Left ventricle myocardium superior (tissue), 1 donor: ENCODE measurements around the gene RINT1. TPM values are rescaled to one million over a fixed set of nuclear protein-coding genes. Genes with fewer than 3 reads are reported as not detected.
"Not testable (repeated sequence)": the region's sequence is repeated elsewhere in the genome, so short reads cannot be mapped to it uniquely, and the experiment has no call there.

ENCODE experiments used
- ATAC-seq: fragments of 200-7000 bp; cut with Tn5 transposase; one replicate; pipeline ENCODE4 v1.9.1; 2020; ENCODE audit warnings: mild to moderate bottlenecking, moderate library complexity
- DNase-seq: peaks from one replicate; pipeline ENCODE4 v3.0.0-alpha.2; 2020
- intact Hi-C: fragments of 100-400 bp; cut with micrococcal nuclease; formaldehyde crosslinking; loops from one replicate; pipeline ENCODE4 v1.11.0; 2022
- long read RNA-seq: library from polyadenylated mRNA; unstranded; transcript quantifications from one replicate; pipeline ENCODE4 v2.0.0, GENCODE V29; 2021
- total RNA-seq: library from RNA; stranded (reverse); fragmentation: NEBNext Ultra II Directional; extraction: Animal tissue kit (Norgen Biotek cat#: 25700); gene quantifications from one replicate; pipeline ENCODE4 v1.2.1, GENCODE V29; 2021
- donor health status: DM: no; HTN: yes; CAD: no; lungs with severe emphysema.

The RINT1 gene
- 14.5 TPM for total RNA-seq
- long read RNA-seq, transcript RINT1-201 (15 exons, 2,976 nt) = major isoform, 38 of 45 reads
- long read RNA-seq, partial matches to known transcripts = 3 of 45 reads
- long read RNA-seq, other reads (novel, unspliced or antisense) = 4 of 45 reads

- peak; percentile 93 for DNase-seq
- peak; percentile 100 for ATAC-seq
- intact Hi-C loops = no loop called here
These were observed at the start of gene RINT1 for GRCh38 chr7:105531792-105532671. Gene RINT1 (plus strand): TSS chr7:105532201. CDS start chr7:105532316, 115 bp downstream.

GRCh38 chr7:105487579-105488571 is 44.1 kb upstream of the RINT1 start:
- ATAC-seq = peak; percentile 63
- DNase-seq = no peak
- intact Hi-C loops = no loop called here

GRCh38 chr7:105489409-105489808 is 42.6 kb upstream of the RINT1 start:
- intact Hi-C loops = no loop called here
- DNase-seq (no peak), ATAC-seq (no peak)

GRCh38 chr7:105493196-105493922 is 38.6 kb upstream of the RINT1 start:
- no peak for ATAC-seq
- intact Hi-C loops = no loop called here
- DNase-seq = no peak

- intact Hi-C loops = no loop called here
- no peak for DNase-seq
These were observed 38.1 kb upstream of the RINT1 start for GRCh38 chr7:105493923-105494315.

GRCh38 chr7:105496521-105496920 is 35.5 kb upstream of the RINT1 start:
- DNase-seq (no peak), ATAC-seq (no peak)
- intact Hi-C loops = no loop called here

More at GRCh38 chr7:105493923-105494315, 38.1 kb upstream of the RINT1 start:
- ATAC-seq = no peak

- DNase-seq = no peak
- intact Hi-C loops = no loop called here
- no peak for ATAC-seq
These were observed 35.0 kb upstream of the RINT1 start for GRCh38 chr7:105497016-105497415.

- no peak for DNase-seq
- intact Hi-C loops = no loop called here
- ATAC-seq = no peak
These were observed 29.8 kb upstream of the RINT1 start for GRCh38 chr7:105502173-105502572.

GRCh38 chr7:105512415-105512814 is 19.6 kb upstream of the RINT1 start:
- no peak for DNase-seq
- intact Hi-C loops = no loop called here
- ATAC-seq = no peak

- ATAC-seq (no peak), DNase-seq (no peak)
- intact Hi-C loops = no loop called here
These were observed 19.0 kb upstream of the RINT1 start for GRCh38 chr7:105512926-105513526.

- DNase-seq, intact Hi-C loops, ATAC-seq: not testable (repeated sequence)
These were observed 16.4 kb upstream of the RINT1 start for GRCh38 chr7:105515610-105516009.

GRCh38 chr7:105519353-105519752 is 12.6 kb upstream of the RINT1 start:
- no peak for ATAC-seq
- intact Hi-C loops = no loop called here

GRCh38 chr7:105520620-105521019 is 11.4 kb upstream of the RINT1 start:
- ATAC-seq, DNase-seq, intact Hi-C loops: not testable (repeated sequence)

More at GRCh38 chr7:105519353-105519752, 12.6 kb upstream of the RINT1 start:
- DNase-seq = no peak

- peak; percentile 67 for ATAC-seq
- DNase-seq = peak; percentile 79
- intact Hi-C loops = no loop called here
These were observed 10.8 kb upstream of the RINT1 start for GRCh38 chr7:105521027-105521716.

GRCh38 chr7:105521717-105522463 is 10.1 kb upstream of the RINT1 start, which contains the start of gene PUS7:
Gene PUS7 (minus strand): TSS chr7:105522271. CDS start chr7:105508512, 13,759 bp downstream.
- intact Hi-C loops = no loop called here
- ATAC-seq (peak; percentile 97), DNase-seq (peak; percentile 94)

- intact Hi-C loops, DNase-seq, ATAC-seq: not testable (repeated sequence)
These were observed 7.6 kb upstream of the RINT1 start for GRCh38 chr7:105524423-105524822.

GRCh38 chr7:105524840-105525239 is 7.2 kb upstream of the RINT1 start:
- intact Hi-C loops = no loop called here
- ATAC-seq (no peak), DNase-seq (no peak)
